Prostate gland (tissue), 2 donors: ENCODE measurements around the gene ATF6. TPM values are rescaled to one million over a fixed set of nuclear protein-coding genes. Genes with fewer than 3 reads are reported as not detected.
A peak's percentile ranks its signal among the peaks of the same experiment; 100 is the strongest.

ENCODE experiments used
- DNase-seq: peaks from one replicate; pipeline ENCODE4 v3.0.0-alpha.2; 2019; ENCODE audit warnings: low spot score
- H3K27ac ChIP-seq, 2 donors: fragments of 200-600 bp; sonication (generic); 2 replicates each; pipeline ENCODE4 v1.5.1; 2017 to 2019
- H3K27me3 ChIP-seq: fragments of 200-600 bp; sonication (generic); replicated peaks from 2 replicates; pipeline ENCODE4 v1.5.1; 2019; ENCODE audit not compliant: insufficient read depth
- H3K36me3 ChIP-seq, 2 donors: fragments of 200-600 bp; sonication (generic); 1 replicate in 1 of 2; 2 replicates in 1 of 2; pipeline versions ENCODE4 v1.5.1 to v1.8.1; 2017 to 2019
- H3K4me1 ChIP-seq: fragments of 200-600 bp; sonication (generic); replicated peaks from 2 replicates; pipeline ENCODE4 v1.5.1; 2019
- H3K4me3 ChIP-seq, 2 donors: fragments of 200-600 bp; sonication (generic); 2 replicates each; pipeline ENCODE4 v1.5.1; 2017 to 2019
- H3K9me3 ChIP-seq: fragments of 200-600 bp; sonication (generic); 2 replicates; pipeline ENCODE4 v1.5.1; 2017
- POLR2A ChIP-seq: fragments of 450-650 bp; IDR thresholded peaks from one replicate; pipeline ENCODE4 v1.6.1; 2016; ENCODE audit warnings: antibody characterized with exemption, mild to moderate bottlenecking
- POLR2AphosphoS5 ChIP-seq: sonication (generic); formaldehyde crosslinking; IDR thresholded peaks from one replicate; pipeline ENCODE4 v1.6.1; 2017; ENCODE audit warnings: antibody characterized with exemption
- WGBS: methylation state at CpG from one replicate; pipeline ENCODE4 v1.1.5; 2018; 5-methylcytosine and 5-hydroxymethylcytosine counted together
- intact Hi-C: fragments of 100-400 bp; cut with DNase I; formaldehyde crosslinking; loops from one replicate; pipeline ENCODE4 v1.14.2; 2022
- total RNA-seq, 2 donors: library from RNA; depleted of rRNA; stranded (reverse); fragments of >200 nt; gene quantifications; one replicate each; pipeline ENCODE4 v1.1.0, GENCODE V29; 2016
- TF ChIP-seq, protein P1 (sequence below), 4 experiments: fragments of 200-600 bp in 2 of 4; fragments of 450-650 bp in 2 of 4; sonication (generic) in 2 of 4; IDR thresholded peaks; 1 replicate in 3 of 4; 2 replicates in 1 of 4; pipeline ENCODE4 v1.5.1; 2016 to 2019; ENCODE audit warnings: antibody characterized with exemption in 4 of 4, mild to moderate bottlenecking in 2 of 4, moderate library complexity in 2 of 4

ATF6 gene
- total RNA-seq, 2 donors from 2014 or later: 34.6 to 38.9 TPM

DNA sequence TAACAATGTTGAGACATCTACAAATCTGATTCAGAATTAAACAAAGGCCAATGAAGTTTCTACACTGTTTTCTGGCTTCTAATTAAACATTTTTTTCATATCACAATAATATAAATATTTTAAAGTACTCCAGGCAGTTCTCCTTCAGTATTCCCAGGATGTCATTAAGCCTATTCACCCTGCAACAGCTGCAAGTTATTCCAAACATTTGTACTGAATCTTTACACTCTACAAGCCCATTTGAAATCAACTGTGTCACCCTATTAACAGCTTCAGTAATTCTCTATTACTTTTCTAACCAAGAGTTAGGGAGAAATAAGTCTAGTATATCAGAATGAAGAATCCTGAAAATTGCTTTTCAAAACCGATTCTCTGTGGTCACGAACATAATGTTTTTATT lies 133.0 kb downstream of the ATF6 start:
- no peak for DNase-seq
- Histone ChIP-seq H3K27ac (no peak overlapping the region), H3K4me1 (no peaks in the 10 kb centered on the region), H3K27me3 (no peaks in the 10 kb centered on the region), H3K9me3 (no peaks in the 10 kb centered on the region), H3K4me3 (no peak overlapping the region), H3K36me3 (no peaks in the 10 kb centered on the region)
- intact Hi-C loops: no loop called here
- TF ChIP-seq, protein P1, sequence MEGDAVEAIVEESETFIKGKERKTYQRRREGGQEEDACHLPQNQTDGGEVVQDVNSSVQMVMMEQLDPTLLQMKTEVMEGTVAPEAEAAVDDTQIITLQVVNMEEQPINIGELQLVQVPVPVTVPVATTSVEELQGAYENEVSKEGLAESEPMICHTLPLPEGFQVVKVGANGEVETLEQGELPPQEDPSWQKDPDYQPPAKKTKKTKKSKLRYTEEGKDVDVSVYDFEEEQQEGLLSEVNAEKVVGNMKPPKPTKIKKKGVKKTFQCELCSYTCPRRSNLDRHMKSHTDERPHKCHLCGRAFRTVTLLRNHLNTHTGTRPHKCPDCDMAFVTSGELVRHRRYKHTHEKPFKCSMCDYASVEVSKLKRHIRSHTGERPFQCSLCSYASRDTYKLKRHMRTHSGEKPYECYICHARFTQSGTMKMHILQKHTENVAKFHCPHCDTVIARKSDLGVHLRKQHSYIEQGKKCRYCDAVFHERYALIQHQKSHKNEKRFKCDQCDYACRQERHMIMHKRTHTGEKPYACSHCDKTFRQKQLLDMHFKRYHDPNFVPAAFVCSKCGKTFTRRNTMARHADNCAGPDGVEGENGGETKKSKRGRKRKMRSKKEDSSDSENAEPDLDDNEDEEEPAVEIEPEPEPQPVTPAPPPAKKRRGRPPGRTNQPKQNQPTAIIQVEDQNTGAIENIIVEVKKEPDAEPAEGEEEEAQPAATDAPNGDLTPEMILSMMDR (IDR thresholded peaks at IDR 0.05): no peak
- no peak for TF ChIP-seq POLR2A
- TF ChIP-seq POLR2AphosphoS5: no peak
- WGBS: 89% methylated on average over 2 of the region's 2 CpGs

DNA sequence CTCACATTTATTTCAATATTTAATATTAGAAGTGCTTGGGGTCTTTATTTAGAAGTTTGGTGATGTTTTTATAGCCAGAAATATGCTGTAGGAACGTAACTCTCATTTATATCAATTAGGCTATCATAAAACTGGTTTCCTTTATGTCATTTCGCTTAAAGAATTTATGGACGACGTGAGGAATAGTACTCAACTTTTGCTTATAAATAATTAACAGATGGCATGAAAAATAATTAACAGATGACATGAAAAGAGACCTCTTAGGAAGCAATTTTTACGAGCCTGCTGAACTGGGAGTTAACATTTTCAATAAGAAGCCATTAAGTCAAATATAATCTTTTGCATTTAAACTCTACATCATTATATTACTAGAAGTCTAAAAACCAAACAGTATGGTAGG lies 134.0 kb downstream of the ATF6 start:
- no peaks in the 10 kb centered on the region for H3K9me3 ChIP-seq
- intact Hi-C loops: no loop called here
- no peaks in the 10 kb centered on the region for H3K4me1 ChIP-seq
- no peak overlapping the region for H3K27ac ChIP-seq
- H3K36me3 ChIP-seq: no peaks in the 10 kb centered on the region
- TF ChIP-seq, protein P1 (IDR thresholded peaks at IDR 0.05): no peak
- TF ChIP-seq POLR2AphosphoS5 (no peak), POLR2A (no peak)
- no peak for DNase-seq
- 86% methylated on average over 5 of the region's 5 CpGs for WGBS
- no peaks in the 10 kb centered on the region for H3K27me3 ChIP-seq
- H3K4me3 ChIP-seq: no peak overlapping the region

- TF ChIP-seq POLR2AphosphoS5 (no peak), POLR2A (no peak)
- TF ChIP-seq, protein P1 (IDR thresholded peaks at IDR 0.05): no peak
- intact Hi-C loops: no loop called here
- Histone ChIP-seq H3K4me1 (no peaks in the 10 kb centered on the region), H3K27ac (no peak overlapping the region), H3K4me3 (no peak overlapping the region), H3K36me3 (no peaks in the 10 kb centered on the region), H3K9me3 (no peaks in the 10 kb centered on the region), H3K27me3 (no peaks in the 10 kb centered on the region)
- 95% methylated on average over 2 of the region's 2 CpGs for WGBS
- DNase-seq: no peak
These were observed 136.1 kb downstream of the ATF6 start for GRCh38 chr1:161902182-161902581.

GRCh38 chr1:161905269-161905884 lies 139.3 kb downstream of the ATF6 start:
- Histone ChIP-seq H3K4me1 (no peaks in the 10 kb centered on the region), H3K27ac (no peak overlapping the region), H3K36me3 (no peaks in the 10 kb centered on the region), H3K9me3 (no peaks in the 10 kb centered on the region), H3K27me3 (no peaks in the 10 kb centered on the region), H3K4me3 (no peak overlapping the region)
- TF ChIP-seq, protein P1 (IDR thresholded peaks at IDR 0.05): peak in 2 of 4 experiments; percentile 34 to 37
- TF ChIP-seq POLR2A: no peak
- DNase-seq: no peak
- 99% methylated on average over 3 of the region's 3 CpGs for WGBS
- intact Hi-C loops: no loop called here

GRCh38 chr1:161907265-161907664 lies 141.1 kb downstream of the ATF6 start:
- Histone ChIP-seq H3K4me3 (no peak overlapping the region), H3K4me1 (no peaks in the 10 kb centered on the region), H3K9me3 (no peaks in the 10 kb centered on the region), H3K27ac (no peak overlapping the region), H3K27me3 (no peaks in the 10 kb centered on the region), H3K36me3 (no peaks in the 10 kb centered on the region)
- intact Hi-C loops: no loop called here
- no peak for DNase-seq
- TF ChIP-seq, protein P1 (IDR thresholded peaks at IDR 0.05): no peak
